GM18526 (cell line): Measurements from ENCODE around the gene PPIF.
A peak's percentile ranks its signal among the peaks of the same experiment; 100 is the strongest.

Experiments used
- POLR2A ChIP-seq: IDR thresholded peaks from 3 replicates; pipeline ENCODE4 v1.6.1; 2011; ENCODE audit not compliant: insufficient read length; ENCODE audit errors: extremely low read depth

PPIF gene

GRCh38 chr10:79347226-79347893, at the start of gene PPIF:
TSS of gene PPIF (plus strand) at chr10:79347469. CDS start at chr10:79347549, 80 bp downstream.
- peak; percentile 87 for TF ChIP-seq POLR2A

- no peak for TF ChIP-seq POLR2A
Measured at GRCh38 chr10:79298403-79299244, 48.6 kb upstream of the PPIF start.

DNA sequence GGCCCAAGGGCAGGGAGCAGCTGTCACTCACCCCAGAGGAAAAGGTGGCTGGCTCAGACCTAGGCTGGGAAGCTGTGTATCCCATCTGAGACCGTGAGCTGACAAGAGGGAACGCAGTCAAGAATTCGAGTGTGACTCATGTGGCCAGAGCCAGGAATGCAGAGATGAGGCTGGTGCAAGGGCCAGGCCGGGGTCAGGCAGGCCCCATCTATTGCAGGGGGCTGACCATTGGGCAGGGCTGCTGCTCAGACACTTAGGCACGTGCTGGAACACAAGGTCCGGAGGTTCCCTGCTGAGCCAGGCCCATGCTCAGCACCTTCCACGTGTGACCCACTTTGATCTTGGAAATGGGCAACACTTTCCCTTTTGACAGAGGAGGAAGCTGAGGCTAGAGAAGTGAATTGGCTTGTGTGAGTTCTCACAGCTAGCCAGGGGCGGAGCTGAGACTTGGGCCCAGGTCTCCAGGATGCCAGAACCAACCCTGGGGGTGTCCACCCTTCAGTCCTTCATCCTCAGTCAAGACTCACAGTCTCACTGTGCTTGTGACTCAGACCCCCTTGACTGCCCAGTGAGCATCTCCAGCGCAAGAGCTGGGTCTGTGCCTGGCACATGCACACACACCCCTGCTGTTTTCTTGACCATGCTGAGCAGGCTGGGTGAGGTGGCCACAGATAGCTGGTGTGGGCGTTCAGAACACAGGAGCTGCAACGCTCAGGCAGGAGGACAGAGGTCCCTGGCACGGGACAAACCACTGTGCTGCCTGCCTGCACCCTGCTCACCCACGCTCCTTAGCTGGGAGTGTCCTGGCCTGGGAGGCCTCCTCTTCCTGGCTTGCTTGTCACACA, 47.6 kb upstream of the PPIF start:
- no peak for TF ChIP-seq POLR2A

DNA sequence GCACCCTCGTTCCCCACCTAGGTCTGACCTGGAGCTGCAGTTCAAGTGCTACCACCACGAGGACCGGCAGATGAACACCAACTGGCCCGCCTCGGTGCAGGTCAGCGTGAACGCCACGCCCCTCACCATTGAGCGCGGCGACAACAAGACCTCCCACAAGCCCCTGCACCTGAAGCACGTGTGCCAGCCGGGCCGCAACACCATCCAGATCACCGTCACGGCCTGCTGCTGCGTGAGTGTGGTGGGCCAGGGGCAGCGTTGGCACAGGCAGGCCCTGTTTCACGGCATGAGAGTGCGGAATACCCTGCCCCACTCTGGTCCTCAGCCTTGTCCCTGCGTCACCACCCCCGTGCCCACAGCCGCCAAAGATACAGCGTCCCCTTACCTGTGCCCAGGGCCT, 46.6 kb upstream of the PPIF start:
- TF ChIP-seq POLR2A: no peak

DNA sequence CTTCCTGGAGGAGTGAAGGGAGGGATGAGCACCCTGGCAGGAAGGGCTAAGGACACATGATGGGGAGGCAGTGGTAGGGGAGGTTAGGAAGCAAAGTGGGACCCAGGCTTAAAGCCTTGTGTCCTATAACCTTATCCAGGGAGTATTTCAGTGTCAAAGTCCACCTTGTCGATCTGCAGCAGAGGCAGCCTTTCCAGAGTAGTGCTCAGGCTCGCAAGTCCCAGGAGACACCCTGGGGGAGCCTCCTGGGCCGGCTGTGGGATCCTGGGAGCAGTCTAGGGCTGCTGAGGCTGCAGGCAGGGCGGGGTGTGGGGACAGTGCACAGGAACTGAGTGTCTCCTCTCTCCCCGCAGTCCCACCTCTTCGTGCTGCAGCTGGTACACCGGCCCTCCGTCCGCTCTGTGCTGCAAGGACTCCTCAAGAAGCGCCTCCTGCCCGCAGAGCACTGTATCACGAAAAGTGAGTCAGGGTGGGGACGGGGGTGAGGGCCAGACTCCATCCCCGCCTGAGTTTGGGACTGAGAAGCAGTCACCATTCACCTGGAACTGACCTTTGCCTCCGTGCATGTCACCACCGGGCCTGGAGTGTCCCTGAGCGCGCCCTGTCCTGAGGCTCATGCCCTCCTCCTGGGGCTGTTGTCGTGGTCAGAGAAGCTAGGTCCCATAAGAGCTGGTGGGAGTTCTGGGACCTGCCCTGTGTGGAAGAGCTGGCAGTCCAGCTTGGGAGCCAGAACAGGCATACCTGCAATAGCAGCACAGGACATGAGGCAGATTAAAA, 45.3 kb upstream of the PPIF start:
- TF ChIP-seq POLR2A: no peak

DNA sequence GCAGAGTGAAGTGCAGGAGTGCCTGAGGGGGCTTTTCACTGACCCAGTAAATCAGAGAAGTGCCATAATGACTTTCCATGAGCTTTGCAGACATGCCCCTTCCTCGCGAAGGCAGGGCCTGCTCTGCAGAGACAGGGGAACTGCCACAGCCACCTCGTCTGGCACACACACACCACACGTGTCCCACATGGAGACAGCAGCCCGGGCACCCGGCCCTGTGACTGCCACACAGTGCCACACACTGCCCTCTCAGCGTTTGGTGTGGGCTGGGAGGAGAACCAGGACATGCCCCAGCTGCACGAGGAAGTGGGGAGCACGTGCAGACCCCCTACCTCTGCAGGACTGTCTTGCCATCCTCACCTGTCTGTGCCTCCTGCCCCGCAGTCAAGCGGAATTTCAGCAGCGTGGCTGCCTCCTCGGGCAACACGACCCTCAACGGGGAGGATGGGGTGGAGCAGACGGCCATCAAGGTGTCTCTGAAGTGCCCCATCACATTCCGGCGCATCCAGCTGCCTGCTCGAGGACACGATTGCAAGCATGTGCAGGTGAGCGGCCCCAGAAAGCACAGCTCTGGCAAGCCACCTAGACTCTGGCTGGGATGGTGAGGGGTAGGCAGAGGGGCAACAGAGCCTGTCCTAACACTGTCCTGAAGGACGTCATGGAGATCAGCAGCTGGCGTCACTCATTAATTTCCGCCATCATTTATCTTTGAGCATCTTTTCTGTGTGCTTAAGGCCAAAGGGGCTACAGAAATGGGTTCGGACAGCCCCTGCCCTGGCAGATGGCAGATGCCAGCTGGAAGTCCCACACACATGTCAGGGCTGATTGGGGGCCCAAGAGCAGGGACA, 43.4 kb upstream of the PPIF start:
- TF ChIP-seq POLR2A: no peak

DNA sequence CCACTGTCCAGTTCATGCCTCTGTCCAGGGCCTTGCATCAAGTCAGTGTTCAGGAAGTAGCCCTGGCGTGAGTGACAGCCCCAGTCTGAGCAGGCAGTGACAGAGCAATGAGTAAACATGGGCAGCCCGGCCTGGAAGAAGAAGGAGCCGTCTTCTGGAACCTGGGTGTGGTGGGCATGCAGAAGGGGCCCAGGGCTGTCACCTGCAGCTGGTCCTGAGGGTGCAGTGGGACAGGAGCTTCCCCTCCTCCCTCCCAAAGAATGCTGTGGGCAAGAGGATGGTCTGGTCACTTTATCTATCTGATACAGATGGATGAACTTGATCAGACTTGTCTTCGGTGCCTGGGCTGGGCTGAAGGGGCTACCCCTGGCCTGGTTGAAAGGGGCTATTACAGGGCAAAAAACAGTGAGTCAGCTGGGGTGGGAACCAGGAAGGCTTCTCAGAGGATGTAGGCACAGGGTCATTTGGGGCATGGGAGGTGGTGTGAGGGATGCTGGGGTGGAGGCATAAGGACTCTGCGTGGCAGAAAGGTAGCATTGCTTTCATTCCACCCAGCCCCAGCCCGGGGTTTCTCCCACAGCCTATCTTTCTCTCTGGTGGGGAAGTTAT, 42.7 kb upstream of the PPIF start:
- no peak for TF ChIP-seq POLR2A

GRCh38 chr10:79305515-79305914, 41.8 kb upstream of the PPIF start:
- no peak for TF ChIP-seq POLR2A

DNA sequence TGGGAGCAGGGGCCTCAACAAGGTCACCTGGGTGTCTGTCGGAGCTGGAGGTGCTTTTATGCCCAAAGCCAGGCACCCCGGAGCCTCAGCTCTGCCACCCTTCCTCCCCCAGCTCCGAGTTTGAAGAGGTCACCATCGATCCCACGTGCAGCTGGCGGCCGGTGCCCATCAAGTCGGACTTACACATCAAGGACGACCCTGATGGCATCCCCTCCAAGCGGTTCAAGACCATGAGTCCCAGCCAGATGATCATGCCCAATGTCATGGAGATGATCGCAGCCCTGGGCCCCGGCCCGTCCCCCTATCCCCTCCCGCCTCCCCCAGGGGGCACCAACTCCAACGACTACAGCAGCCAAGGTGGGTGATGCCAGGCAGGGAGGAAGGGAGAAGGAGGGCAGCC, 41.3 kb upstream of the PPIF start:
- no peak for TF ChIP-seq POLR2A

DNA sequence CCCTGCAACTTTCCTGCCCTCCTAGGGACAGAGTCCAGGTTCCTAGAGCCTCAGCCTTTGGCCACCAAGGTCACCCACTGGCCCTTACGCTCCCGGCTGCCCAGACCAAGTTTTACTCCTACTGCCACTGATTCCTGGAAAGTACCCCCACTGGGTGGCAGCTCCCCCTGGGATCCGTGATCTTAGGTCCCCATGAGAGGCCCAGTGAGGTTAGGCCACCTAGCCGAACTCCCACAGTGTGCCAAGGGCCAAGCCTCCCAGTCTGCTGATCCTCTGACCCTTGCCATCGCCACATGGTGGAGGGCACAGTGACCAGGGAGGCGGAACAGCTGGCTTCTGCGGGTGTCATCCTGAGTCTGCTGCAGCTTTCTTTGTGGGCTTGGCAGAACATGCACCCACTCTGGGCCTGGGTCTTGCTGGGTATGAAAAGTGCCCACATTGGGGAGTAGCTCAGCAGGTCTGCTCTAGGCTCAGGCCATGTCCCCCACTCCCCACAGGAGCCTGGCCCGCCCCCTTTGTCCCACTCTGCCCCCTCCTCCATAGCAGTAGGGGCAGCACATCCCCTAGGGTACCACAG, 40.5 kb upstream of the PPIF start:
- no peak for TF ChIP-seq POLR2A

- TF ChIP-seq POLR2A: no peak
Measured at GRCh38 chr10:79308016-79308415, 39.3 kb upstream of the PPIF start.

DNA sequence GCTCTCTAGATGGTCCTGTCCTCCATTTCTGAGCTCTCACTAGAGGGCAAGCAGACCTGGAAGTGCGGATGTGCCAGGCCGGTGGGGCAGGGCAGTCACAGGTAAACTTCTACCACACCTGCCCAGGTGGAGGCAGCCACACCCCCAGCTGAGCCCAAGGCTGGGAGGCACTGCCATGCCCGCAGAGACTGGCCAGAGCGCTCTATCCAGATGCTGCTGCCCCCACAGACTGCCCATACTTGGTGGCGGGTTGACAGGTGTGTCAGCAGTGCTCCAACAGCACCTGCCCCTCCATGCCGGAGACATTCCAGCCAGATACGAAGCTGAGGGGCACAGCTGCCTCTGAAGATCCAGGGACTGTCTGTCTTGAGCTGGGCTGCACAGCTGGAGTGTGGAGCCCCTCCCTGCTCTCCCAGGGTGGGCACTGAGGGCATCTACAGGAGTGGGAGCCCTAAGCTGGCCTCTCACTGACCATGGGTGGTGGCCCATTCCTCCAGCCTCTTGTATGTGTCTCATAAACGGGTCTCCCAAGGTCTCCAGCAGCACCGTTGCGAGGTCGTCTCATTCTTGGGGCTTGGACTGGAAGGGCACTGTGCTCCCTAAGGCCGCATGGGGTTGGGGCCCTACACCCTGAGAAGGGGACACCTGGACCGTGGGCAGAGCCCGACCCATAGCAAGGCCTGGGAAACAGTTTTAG, 38.2 kb upstream of the PPIF start:
- no peak for TF ChIP-seq POLR2A
